HepG2 (cell line): ENCODE data around the gene TNFRSF13B.

Experiments used
- KLF6 ChIP-seq: IDR thresholded peaks from 2 replicates; pipeline ENCODE4 v1.8.0; 2016; ENCODE audit warnings: missing biosample characterization, missing genetic modification reagents
- POLR2A ChIP-seq, 2 experiments: IDR thresholded peaks; 2 replicates each; pipeline ENCODE4 v1.6.1; 2011; ENCODE audit warnings: low read depth in 2 of 2, low read length in 2 of 2, mild to moderate bottlenecking in 1 of 2, moderate library complexity in 1 of 2; ENCODE audit not compliant: insufficient read depth in 1 of 2
- RAD21 ChIP-seq: fragments of 450-650 bp; formaldehyde crosslinking; IDR thresholded peaks from 2 replicates; pipeline ENCODE4 v1.5.0; 2020; ENCODE audit warnings: mild to moderate bottlenecking
- ZNF274 ChIP-seq: sonication (generic); formaldehyde crosslinking; IDR thresholded peaks from 2 replicates; pipeline ENCODE4 v1.5.1; 2020; ENCODE audit warnings: mild to moderate bottlenecking, missing genetic modification reagents
- ZNF460 ChIP-seq: sonication (generic); formaldehyde crosslinking; IDR thresholded peaks from 2 replicates; pipeline ENCODE4 v1.5.1; 2020; ENCODE audit warnings: missing genetic modification reagents, mild to moderate bottlenecking, borderline replicate concordance
- TF ChIP-seq, protein P1 (sequence below): sonication (generic); formaldehyde crosslinking; IDR thresholded peaks from 2 replicates; pipeline ENCODE4 v1.5.0; 2020; ENCODE audit warnings: mild to moderate bottlenecking, missing genetic modification reagents

DNA sequence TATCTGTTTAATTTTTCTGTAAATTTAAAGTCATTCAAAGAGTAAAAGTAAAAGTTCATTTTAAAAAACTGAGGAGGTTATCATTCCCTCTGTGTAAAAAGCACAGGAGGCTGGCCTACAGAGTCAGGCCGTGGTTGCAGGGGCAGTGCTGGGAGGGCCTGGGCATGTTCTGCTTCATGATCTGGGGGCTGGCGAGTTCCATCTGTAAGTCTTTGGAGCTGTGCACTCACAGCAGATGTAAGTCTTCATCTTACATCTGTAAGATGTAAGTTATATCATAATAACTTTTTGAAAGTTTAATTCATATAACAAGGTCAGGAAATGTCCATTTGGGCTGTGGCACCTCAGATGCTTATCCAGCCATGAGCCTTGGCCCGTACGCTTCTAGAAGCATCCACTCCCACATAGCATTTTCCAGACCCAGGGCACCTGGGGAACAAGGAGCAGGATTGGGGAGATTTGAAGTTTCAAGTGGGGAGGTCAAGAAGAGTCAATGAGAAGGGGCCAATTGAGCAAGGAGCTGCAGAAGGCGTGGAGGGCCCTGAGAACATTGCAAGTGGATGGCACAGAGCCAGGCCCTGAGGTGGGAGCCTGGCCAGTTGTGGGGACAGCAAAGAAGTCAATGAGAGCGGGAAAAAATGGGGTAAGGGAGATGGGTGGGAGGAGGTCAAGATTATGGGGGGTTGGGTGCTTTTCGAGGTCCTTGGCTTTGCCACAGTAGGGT lies 54.1 kb downstream of the TNFRSF13B start:
- TF ChIP-seq ZNF460 (CRISPR knock-in tag) (no peak), ZNF274 (CRISPR knock-in tag) (no peak), KLF6 (no peak), POLR2A (IDR thresholded peaks at IDR 0.05; ENCODE audit: insufficient read depth in 1 of 2, low read depth in 2 of 2, low read length in 2 of 2) (no peak), RAD21 (CRISPR knock-in tag) (no peak)
- TF ChIP-seq, protein P1, sequence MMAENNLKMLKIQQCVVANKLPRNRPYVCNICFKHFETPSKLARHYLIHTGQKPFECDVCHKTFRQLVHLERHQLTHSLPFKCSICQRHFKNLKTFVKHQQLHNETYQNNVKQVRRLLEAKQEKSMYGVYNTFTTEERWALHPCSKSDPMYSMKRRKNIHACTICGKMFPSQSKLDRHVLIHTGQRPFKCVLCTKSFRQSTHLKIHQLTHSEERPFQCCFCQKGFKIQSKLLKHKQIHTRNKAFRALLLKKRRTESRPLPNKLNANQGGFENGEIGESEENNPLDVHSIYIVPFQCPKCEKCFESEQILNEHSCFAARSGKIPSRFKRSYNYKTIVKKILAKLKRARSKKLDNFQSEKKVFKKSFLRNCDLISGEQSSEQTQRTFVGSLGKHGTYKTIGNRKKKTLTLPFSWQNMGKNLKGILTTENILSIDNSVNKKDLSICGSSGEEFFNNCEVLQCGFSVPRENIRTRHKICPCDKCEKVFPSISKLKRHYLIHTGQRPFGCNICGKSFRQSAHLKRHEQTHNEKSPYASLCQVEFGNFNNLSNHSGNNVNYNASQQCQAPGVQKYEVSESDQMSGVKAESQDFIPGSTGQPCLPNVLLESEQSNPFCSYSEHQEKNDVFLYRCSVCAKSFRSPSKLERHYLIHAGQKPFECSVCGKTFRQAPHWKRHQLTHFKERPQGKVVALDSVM (CRISPR knock-in tag) = no peak
